DND-41 (cell line): ENCODE results near the gene CACNB2.

Source experiments
- CTCF ChIP-seq: IDR thresholded peaks from 2 replicates; pipeline ENCODE4 v1.5.1; 2012; ENCODE audit warnings: borderline replicate concordance, low read length, moderate library complexity, mild to moderate bottlenecking; ENCODE audit not compliant: poor library complexity, severe bottlenecking; ENCODE audit errors: extremely low read depth
- EZH2 ChIP-seq: IDR thresholded peaks from 3 replicates; pipeline ENCODE4 v1.6.1; 2012; ENCODE audit warnings: borderline replicate concordance, low read depth, mild to moderate bottlenecking, moderate library complexity, low read length, inconsistent platforms; ENCODE audit not compliant: severe bottlenecking

GRCh38 chr10:18134509-18134908 is 5.7 kb upstream of the CACNB2 start:
- TF ChIP-seq CTCF, result no peak
- TF ChIP-seq EZH2, result no peak
